GM19043 (cell line): ENCODE measurements around the gene FASTKD1.
"Not testable (repeated sequence)": the region's sequence is repeated elsewhere in the genome, so short reads cannot be mapped to it uniquely, and the experiment has no call there.

Source experiments
- ATAC-seq: cut with Tn5 transposase; IDR thresholded peaks from one replicate; pipeline ENCODE4 v1.9.1; 2021; ENCODE audit warnings: low read depth; ENCODE audit not compliant: unreplicated experiment

FASTKD1 gene, protein sequence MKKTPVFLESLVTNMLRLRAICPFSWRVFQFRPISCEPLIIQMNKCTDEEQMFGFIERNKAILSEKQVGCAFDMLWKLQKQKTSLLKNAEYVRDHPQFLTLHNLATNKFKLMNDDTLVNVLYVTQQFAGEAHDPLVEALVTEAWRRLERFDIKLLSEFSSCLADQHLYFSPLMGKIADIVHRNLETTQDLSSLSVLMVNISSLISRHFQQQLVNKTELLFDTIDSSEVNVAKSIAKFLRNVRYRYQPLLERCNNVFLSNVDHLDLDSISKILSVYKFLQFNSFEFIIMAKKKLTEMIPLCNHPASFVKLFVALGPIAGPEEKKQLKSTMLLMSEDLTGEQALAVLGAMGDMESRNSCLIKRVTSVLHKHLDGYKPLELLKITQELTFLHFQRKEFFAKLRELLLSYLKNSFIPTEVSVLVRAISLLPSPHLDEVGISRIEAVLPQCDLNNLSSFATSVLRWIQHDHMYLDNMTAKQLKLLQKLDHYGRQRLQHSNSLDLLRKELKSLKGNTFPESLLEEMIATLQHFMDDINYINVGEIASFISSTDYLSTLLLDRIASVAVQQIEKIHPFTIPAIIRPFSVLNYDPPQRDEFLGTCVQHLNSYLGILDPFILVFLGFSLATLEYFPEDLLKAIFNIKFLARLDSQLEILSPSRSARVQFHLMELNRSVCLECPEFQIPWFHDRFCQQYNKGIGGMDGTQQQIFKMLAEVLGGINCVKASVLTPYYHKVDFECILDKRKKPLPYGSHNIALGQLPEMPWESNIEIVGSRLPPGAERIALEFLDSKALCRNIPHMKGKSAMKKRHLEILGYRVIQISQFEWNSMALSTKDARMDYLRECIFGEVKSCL

DNA sequence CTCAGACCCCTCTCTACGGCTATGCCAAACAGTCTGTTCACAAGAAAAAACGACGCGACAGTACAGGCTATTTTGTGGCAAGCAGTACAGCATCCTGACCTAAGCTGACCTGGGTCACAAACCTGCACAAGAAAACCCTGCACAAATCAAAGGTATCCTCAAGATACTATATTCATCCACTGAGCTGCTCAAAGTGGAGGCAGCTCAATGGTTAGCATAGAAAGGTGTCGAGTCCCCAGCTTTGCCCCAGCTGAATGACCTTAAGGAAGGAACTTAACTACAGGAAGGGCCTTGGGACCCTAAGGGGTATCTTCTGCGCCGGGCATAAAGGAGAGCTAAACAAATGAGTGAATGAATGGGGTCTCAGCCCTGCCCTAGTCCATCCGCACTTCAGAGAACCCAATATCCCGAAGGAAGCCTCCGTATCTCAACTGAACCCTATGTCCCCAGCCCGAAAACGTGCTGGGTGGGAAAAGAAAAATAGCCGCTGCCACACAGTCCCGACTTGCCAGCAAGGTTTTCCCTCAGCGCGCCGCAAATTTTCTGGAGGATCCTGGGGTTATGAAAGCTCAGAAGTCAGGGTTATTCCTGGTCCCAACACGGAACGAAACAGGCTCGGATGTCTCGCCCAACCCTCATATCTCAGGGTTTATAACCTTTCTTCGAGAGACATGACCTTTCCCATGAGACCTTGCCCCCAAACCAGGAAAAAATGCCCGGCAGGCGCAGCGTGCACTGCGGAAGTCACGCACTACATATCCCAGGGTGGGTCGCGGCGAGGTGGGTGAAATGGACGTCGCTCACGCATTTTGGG lies at the start of gene FASTKD1:
FASTKD1 (minus strand) TSS at position 706 of the 814 bp plus-strand sequence. CDS start 1,836 bp downstream, outside the sequence.
- ATAC-seq: peak; percentile 100

GRCh38 chr2:169623235-169623634 lies 49.6 kb upstream of the FASTKD1 start:
- no peak for ATAC-seq

DNA sequence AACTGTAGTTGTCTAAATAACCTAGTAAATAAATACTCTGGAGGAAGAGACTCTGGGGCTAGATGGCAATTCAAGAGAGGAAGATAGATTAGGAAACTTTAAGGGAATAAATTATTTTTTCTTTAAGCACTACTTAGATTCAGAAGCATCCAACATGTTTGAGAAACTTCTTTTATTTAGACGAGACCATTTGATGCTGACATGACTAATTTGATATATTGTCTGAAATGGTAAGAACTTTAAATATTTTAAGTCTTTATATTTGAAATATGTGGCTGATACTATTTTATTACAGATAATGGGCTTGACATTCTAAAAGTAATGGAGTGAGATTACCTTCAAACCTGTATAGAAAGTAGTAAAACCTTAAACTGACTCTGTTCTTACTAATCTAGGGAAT lies 46.8 kb upstream of the FASTKD1 start:
- ATAC-seq: no peak

DNA sequence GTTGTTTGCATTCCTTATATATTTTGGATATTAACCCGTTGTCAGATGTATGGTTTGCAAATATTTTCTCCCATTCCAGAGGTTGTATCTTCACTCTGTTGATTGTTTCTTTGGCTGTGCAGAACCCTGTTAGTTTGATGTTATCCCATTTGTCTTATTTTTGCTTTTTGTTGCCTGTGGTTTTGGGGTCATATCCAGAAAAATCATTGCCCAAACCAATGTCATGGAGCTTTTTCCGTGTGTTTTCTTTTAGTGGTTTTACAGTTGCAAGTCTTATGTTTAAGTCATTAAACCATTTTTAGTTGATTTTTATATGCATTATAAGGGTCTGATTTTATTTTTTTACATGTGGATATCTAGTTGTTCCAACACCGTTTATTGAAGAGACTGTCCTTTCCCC lies 46.3 kb upstream of the FASTKD1 start:
- ATAC-seq: no peak

DNA sequence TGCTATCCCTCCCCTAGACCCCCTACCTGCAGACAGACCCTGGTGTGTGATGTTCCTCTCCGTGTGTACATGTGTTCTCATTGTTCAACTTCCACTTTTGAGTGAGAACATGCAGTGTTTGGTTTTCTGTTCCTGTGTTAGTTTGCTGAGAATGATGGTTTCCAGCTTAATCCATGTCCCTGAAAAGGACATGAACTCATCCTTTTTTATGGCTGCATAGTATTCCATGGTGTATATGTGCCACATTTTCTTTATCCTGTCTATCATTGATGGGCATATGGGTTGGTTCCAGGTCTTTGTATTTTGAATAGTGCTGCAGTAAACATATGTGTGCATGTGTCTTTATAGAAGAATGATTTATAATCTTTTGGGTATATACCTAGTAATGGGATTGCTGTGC lies 42.3 kb upstream of the FASTKD1 start:
- not testable (repeated sequence) for ATAC-seq

DNA sequence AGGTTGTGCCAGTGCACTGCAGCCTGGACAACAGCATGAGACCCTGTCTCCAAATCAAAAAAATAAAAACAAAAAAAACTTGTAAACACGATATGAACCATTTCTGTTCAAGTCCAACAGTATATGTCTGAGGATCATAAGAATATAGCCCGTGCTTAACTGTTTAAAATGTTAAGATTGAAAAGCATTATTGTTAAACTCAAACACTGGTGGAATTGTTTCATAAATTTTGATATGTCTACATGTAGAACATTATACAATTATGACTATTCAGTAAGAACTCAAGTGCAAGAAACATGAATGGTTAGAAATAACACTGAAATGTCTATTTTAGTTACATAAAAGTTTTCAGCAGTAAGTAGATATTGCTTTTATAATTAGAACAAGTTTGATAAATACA lies 40.2 kb upstream of the FASTKD1 start:
- no peak for ATAC-seq

- no peak for ATAC-seq
Measured at GRCh38 chr2:169609264-169609663, 35.6 kb upstream of the FASTKD1 start.

GRCh38 chr2:169599568-169599967 lies 25.9 kb upstream of the FASTKD1 start:
- no peak for ATAC-seq

DNA sequence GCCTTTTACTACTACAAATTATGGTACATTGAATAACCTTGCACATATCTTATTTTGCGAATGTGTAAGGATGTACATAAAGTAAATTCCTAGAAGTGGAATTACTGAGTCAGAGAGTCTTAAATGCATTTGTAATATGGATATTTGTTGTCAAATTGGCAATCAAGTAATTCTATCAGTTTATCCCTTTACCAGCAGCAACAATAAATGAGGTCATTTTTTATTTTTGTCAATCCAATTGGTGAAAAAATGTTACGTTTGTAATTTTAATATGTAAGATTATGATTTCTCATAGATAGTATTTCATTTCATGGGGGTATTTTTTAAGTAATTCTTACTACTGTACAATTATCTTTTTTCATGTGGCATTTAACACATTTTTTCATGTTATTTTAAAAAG lies 25.3 kb upstream of the FASTKD1 start:
- ATAC-seq: no peak

- ATAC-seq: not testable (repeated sequence)
Measured at GRCh38 chr2:169596546-169596945, 22.9 kb upstream of the FASTKD1 start.

- no peak for ATAC-seq
Measured at GRCh38 chr2:169590804-169591203, 17.1 kb upstream of the FASTKD1 start.

DNA sequence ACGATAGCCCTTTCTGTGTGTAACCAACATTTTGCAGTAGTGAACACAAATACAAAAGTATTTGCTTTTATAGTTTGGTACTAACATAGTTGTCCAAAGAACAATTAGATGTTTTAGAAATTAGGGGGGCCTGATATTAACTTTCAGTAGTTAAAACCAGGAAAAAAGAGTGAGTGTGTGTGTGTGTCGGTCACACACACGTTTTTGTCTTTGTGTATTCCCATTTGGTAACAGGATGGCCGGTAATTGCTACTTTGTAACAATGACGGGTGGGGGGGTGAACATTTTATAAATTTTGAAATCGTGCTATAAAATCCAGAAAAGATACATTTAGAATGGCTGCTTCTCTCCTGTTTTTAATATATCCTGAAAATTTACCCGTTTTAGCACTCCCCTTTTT lies 12.0 kb upstream of the FASTKD1 start:
- no peak for ATAC-seq

DNA sequence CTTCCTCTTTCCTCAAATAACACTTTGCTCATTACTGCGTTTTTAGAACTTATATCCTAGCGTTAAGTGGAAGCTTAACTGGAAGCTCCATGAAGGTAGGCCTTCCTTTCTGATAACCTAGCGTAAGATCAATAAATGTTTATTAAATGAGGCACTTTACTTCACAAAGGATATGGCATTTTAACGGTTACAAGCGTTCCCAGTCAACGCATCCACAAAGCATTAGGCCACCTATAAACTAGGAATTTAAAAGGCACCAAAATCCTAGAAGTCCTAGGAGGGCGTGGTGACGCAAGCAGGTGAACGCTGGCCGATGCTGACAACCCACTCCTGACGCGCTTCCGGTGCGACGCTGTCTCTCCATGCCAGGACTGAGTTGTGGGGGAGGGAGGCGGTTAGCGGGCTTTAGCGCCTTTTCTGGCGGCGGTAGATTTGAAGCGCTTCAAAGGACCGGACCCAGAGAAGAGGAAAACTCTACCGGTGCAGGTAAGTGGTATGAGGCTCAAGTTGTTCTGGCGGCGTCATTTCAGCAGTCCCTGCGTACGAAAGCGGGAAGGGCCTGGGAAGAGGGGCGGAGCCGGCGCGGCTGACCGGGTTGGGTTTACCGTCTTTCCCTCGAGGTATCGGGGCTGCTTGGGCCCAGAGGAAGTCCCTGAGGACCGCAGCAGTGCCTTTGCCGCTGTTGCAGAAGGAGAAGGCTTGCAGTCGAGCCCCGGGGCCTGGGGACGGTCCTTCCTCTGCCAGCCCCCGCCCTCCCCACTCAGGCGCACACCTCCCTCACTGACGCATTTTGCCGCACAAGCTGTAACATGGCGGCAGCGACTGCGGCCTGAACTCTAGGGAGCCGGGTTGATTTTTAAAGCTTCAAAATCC lies 10.6 kb upstream of the FASTKD1 start, which contains the start of gene PPIG:
PPIG (plus strand) TSS at position 347 of the 873 bp plus-strand sequence. CDS start 19,691 bp downstream, outside the sequence.
- ATAC-seq: peak; percentile 86

- no peak for ATAC-seq
Measured at GRCh38 chr2:169583518-169583917, 9.9 kb upstream of the FASTKD1 start.

- not testable (repeated sequence) for ATAC-seq
Measured at GRCh38 chr2:169582552-169583266, 9.0 kb upstream of the FASTKD1 start.

- ATAC-seq: no peak
Measured at GRCh38 chr2:169579044-169579443, 5.4 kb upstream of the FASTKD1 start.

DNA sequence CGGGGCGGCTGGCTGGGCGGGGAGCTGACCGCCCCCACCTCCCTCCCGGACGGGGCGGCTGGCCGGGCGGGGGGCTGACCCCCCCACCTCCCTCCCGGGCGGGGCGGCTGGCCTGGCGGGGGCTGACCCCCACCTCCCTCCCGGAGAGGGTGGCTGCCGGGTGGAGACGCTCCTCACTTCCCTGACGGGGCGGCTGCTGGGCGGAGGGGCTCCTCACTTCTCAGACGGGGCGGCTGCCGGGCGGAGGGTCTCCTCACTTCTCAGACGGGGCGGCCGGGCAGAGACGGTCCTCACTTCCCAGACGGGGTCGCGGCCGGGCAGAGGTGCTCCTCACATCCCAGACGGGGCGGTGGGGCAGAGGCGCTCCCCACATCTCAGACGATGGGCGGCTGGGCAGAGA lies 1.6 kb upstream of the FASTKD1 start:
- not testable (repeated sequence) for ATAC-seq

GRCh38 chr2:169574539-169574938 lies 874 bp upstream of the FASTKD1 start:
- not testable (repeated sequence) for ATAC-seq

DNA sequence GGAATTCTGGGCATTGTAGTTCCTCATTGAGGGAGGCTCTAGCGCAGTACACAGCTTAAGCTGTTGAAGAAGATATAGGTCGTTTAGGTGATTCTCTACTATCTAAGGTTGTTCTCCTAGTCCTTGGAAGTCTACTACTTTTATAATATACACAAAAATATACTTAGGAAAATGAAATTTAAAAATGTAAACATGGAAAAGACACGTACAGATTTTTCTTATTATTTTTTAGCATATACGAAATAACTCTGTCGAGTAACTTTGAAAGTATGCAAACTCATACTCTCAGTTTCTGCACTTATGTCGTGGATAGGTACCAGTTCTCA lies 272 bp upstream of the FASTKD1 start:
- ATAC-seq: no peak
